ENCODE measurements around the gene C1QTNF1.

- TF ChIP-seq POLR2AphosphoS5 (IDR thresholded peaks at IDR 0.05) (no peak), CTCF (IDR thresholded peaks at IDR 0.05) (no peak), POLR2A (IDR thresholded peaks at IDR 0.05) (no peak)
Measured at GRCh38 chr17:79039886-79040285, 15.9 kb downstream of the C1QTNF1 start.
